Mucosa of rectum (tissue), 2 donors: Measurements from ENCODE around the gene POLR3GL.
"Not testable (repeated sequence)": the region's sequence is repeated elsewhere in the genome, so short reads cannot be mapped to it uniquely, and the experiment has no call there.

Experiments
- H3K27ac ChIP-seq, 2 donors: one replicate each; pipeline ENCODE4 v1.7.0; 2013; ENCODE audit warnings: inconsistent platforms in 2 of 2, low read depth in 2 of 2, low read length in 2 of 2
- H3K27me3 ChIP-seq, 2 donors: one replicate each; pipeline ENCODE4 v1.7.0; 2013; ENCODE audit warnings: low read length in 2 of 2; ENCODE audit not compliant: control insufficient read depth in 2 of 2, insufficient read depth in 2 of 2
- H3K36me3 ChIP-seq, 2 donors: one replicate each; pipeline ENCODE4 v1.7.0; 2013; ENCODE audit warnings: low read length in 2 of 2; ENCODE audit not compliant: control insufficient read depth in 2 of 2, insufficient read depth in 2 of 2
- H3K4me1 ChIP-seq, 2 donors: one replicate each; pipeline ENCODE4 v1.7.0; 2013; ENCODE audit warnings: low read length in 2 of 2, mild to moderate bottlenecking in 1 of 2; ENCODE audit not compliant: control insufficient read depth in 2 of 2, insufficient read depth in 2 of 2
- H3K4me3 ChIP-seq, 2 donors: one replicate each; pipeline ENCODE4 v1.7.0; 2013; ENCODE audit warnings: low read length in 2 of 2
- H3K9ac ChIP-seq, 2 donors: one replicate each; pipeline ENCODE4 v1.7.0; 2013; ENCODE audit warnings: low read length in 2 of 2, low read depth in 1 of 2, mild to moderate bottlenecking in 1 of 2
- H3K9me3 ChIP-seq, 2 donors: one replicate each; pipeline ENCODE4 v1.7.0; 2013; ENCODE audit warnings: low read length in 2 of 2; ENCODE audit not compliant: control insufficient read depth in 2 of 2
- donor health status: healthy.
- donor health status: Normal muscosa, but diverticular disease.

Gene POLR3GL

GRCh38 chr1:145927063-145927886 is 37.2 kb upstream of the POLR3GL start, which contains the start of gene RBM8A:
TSS of gene RBM8A (minus strand) at chr1:145927484. CDS start at chr1:145927426, 58 bp downstream.
- peak within 1 kb of the TSS; percentile 81 to 84 for H3K9ac ChIP-seq
- peaks cover 9 to 14% of the 10 kb centered on the region in 2 donors for H3K4me1 ChIP-seq
- H3K36me3 ChIP-seq = peaks cover 7 to 10% of the 10 kb centered on the region in 2 donors
- H3K4me3 ChIP-seq = peak within 1 kb of the TSS; percentile 71 to 97
- peak within 1 kb of the TSS; percentile 88 to 90 for H3K27ac ChIP-seq
- no peaks in the 10 kb centered on the region for H3K27me3 ChIP-seq
- H3K9me3 ChIP-seq = no peaks in the 10 kb centered on the region

GRCh38 chr1:145927916-145928643 is 36.4 kb upstream of the POLR3GL start:
- peaks cover 9 to 14% of the 10 kb centered on the region in 2 donors for H3K4me1 ChIP-seq
- peak overlapping the region; percentile 71 to 97 for H3K4me3 ChIP-seq
- H3K9ac ChIP-seq = peak overlapping the region; percentile 81 to 84
- peaks cover 7 to 10% of the 10 kb centered on the region in 2 donors for H3K36me3 ChIP-seq
- no peaks in the 10 kb centered on the region for H3K27me3 ChIP-seq
- peak overlapping the region; percentile 88 to 90 for H3K27ac ChIP-seq
- H3K9me3 ChIP-seq = no peaks in the 10 kb centered on the region

- not testable (repeated sequence) for H3K27ac ChIP-seq, H3K4me3 ChIP-seq, H3K4me1 ChIP-seq, H3K27me3 ChIP-seq, H3K9me3 ChIP-seq, H3K36me3 ChIP-seq, H3K9ac ChIP-seq
Measured at GRCh38 chr1:145932522-145933009, 31.9 kb upstream of the POLR3GL start.

- Histone ChIP-seq H3K9ac (no peak overlapping the region), H3K4me1 (peaks cover 0 to 3% of the 10 kb centered on the region in 2 donors)
Measured at GRCh38 chr1:145935708-145936107, 28.8 kb upstream of the POLR3GL start.

GRCh38 chr1:145936247-145936646 is 28.2 kb upstream of the POLR3GL start:
- peaks cover 0 to 3% of the 10 kb centered on the region in 2 donors for H3K4me1 ChIP-seq
- peaks cover 6 to 7% of the 10 kb centered on the region in 2 donors for H3K36me3 ChIP-seq
- H3K4me3 ChIP-seq = no peak overlapping the region
- H3K9ac ChIP-seq = no peak overlapping the region
- H3K27me3 ChIP-seq = no peaks in the 10 kb centered on the region
- H3K27ac ChIP-seq = no peak overlapping the region
- H3K9me3 ChIP-seq = no peaks in the 10 kb centered on the region

More at GRCh38 chr1:145935708-145936107, 28.8 kb upstream of the POLR3GL start:
- Histone ChIP-seq H3K27ac (no peak overlapping the region), H3K4me3 (no peak overlapping the region), H3K27me3 (no peaks in the 10 kb centered on the region), H3K9me3 (no peaks in the 10 kb centered on the region), H3K36me3 (peaks cover 6 to 7% of the 10 kb centered on the region in 2 donors)

- H3K27ac ChIP-seq = no peak overlapping the region
- H3K27me3 ChIP-seq = no peaks in the 10 kb centered on the region
- no peaks in the 10 kb centered on the region for H3K9me3 ChIP-seq
- H3K4me3 ChIP-seq = no peak overlapping the region
- H3K36me3 ChIP-seq = peaks cover 6 to 7% of the 10 kb centered on the region in 2 donors
- H3K9ac ChIP-seq = no peak overlapping the region
- H3K4me1 ChIP-seq = peaks cover 0 to 3% of the 10 kb centered on the region in 2 donors
Measured at GRCh38 chr1:145937436-145937835, 27.1 kb upstream of the POLR3GL start.

GRCh38 chr1:145942405-145942804 is 22.1 kb upstream of the POLR3GL start:
- Histone ChIP-seq H3K27me3 (no peaks in the 10 kb centered on the region), H3K4me1 (no peaks in the 10 kb centered on the region), H3K9ac (no peak overlapping the region), H3K4me3 (no peak overlapping the region), H3K27ac (no peak overlapping the region), H3K36me3 (peaks cover 0 to 5% of the 10 kb centered on the region in 2 donors), H3K9me3 (no peaks in the 10 kb centered on the region)

- Histone ChIP-seq H3K4me1 (no peaks in the 10 kb centered on the region), H3K9ac (no peak overlapping the region), H3K36me3 (peaks cover 0 to 5% of the 10 kb centered on the region in 2 donors), H3K4me3 (no peak overlapping the region), H3K27ac (no peak overlapping the region), H3K9me3 (no peaks in the 10 kb centered on the region), H3K27me3 (no peaks in the 10 kb centered on the region)
Measured at GRCh38 chr1:145942871-145943270, 21.6 kb upstream of the POLR3GL start.

GRCh38 chr1:145944532-145944931 is 20.0 kb upstream of the POLR3GL start:
- Histone ChIP-seq H3K36me3 (peaks cover 0 to 3% of the 10 kb centered on the region in 2 donors), H3K4me1 (no peaks in the 10 kb centered on the region), H3K9ac (no peak overlapping the region), H3K4me3 (no peak overlapping the region), H3K9me3 (no peaks in the 10 kb centered on the region), H3K27ac (no peak overlapping the region), H3K27me3 (no peaks in the 10 kb centered on the region)

GRCh38 chr1:145946477-145946986 is 18.0 kb upstream of the POLR3GL start:
- no peaks in the 10 kb centered on the region for H3K9me3 ChIP-seq
- H3K4me3 ChIP-seq = no peak overlapping the region
- no peaks in the 10 kb centered on the region for H3K27me3 ChIP-seq
- peaks cover 0 to 3% of the 10 kb centered on the region in 2 donors for H3K36me3 ChIP-seq
- H3K27ac ChIP-seq = no peak overlapping the region
- H3K9ac ChIP-seq = no peak overlapping the region
- no peaks in the 10 kb centered on the region for H3K4me1 ChIP-seq
